DOHH2 (cell line): Measurements from ENCODE around the gene SEMA6A.

ENCODE experiments used
- H3F3A ChIP-seq: fragments of 200-600 bp; sonication (generic), shearing (Covaris generic); 2 replicates; pipeline ENCODE4 v1.6.0; 2016; ENCODE audit warnings: antibody characterized with exemption, mild to moderate bottlenecking; ENCODE audit not compliant: control insufficient read depth, insufficient read depth
- H3K27ac ChIP-seq: fragments of 200-600 bp; sonication (generic); 2 replicates; pipeline ENCODE4 v1.5.1; 2014; ENCODE audit warnings: low read depth, mild to moderate bottlenecking, low read length, moderate library complexity
- H3K27me3 ChIP-seq: fragments of 200-600 bp; sonication (generic); 2 replicates; pipeline ENCODE4 v1.6.1; 2014; ENCODE audit warnings: mild to moderate bottlenecking, low read length, mixed read lengths; ENCODE audit not compliant: control insufficient read depth
- H3K36me3 ChIP-seq: fragments of 200-600 bp; sonication (generic); 2 replicates; pipeline ENCODE4 v1.6.1; 2014; ENCODE audit warnings: mild to moderate bottlenecking, low read length, moderate library complexity, mixed read lengths; ENCODE audit not compliant: control insufficient read depth
- H3K4me1 ChIP-seq: fragments of 200-600 bp; sonication (generic); 2 replicates; pipeline ENCODE4 v1.6.1; 2014; ENCODE audit warnings: mild to moderate bottlenecking, low read length, mixed read lengths; ENCODE audit not compliant: control insufficient read depth
- H3K4me2 ChIP-seq: fragments of 200-600 bp; sonication (generic); 2 replicates; pipeline ENCODE4 v1.6.0; 2014; ENCODE audit warnings: mild to moderate bottlenecking, low read length, moderate library complexity
- H3K4me3 ChIP-seq: fragments of 200-600 bp; sonication (generic); 2 replicates; pipeline ENCODE4 v1.5.1; 2014; ENCODE audit warnings: mild to moderate bottlenecking, low read length, mixed read lengths
- H3K79me2 ChIP-seq: fragments of 200-600 bp; sonication (generic); 2 replicates; pipeline ENCODE4 v1.6.1; 2014; ENCODE audit warnings: mild to moderate bottlenecking, low read length, mixed read lengths; ENCODE audit not compliant: control insufficient read depth
- H3K9me2 ChIP-seq: fragments of 200-600 bp; sonication (generic); replicated peaks from 2 replicates; pipeline ENCODE4 v1.6.1; 2014; ENCODE audit warnings: mild to moderate bottlenecking, low read length, mixed read lengths; ENCODE audit not compliant: control insufficient read depth
- H3K9me3 ChIP-seq: fragments of 200-600 bp; sonication (generic); 2 replicates; pipeline ENCODE4 v1.6.1; 2014; ENCODE audit warnings: antibody characterized with exemption, low read length, mixed read lengths; ENCODE audit not compliant: control insufficient read depth, insufficient read depth
- H4K20me1 ChIP-seq: fragments of 200-600 bp; sonication (generic); 2 replicates; pipeline ENCODE4 v1.6.0; 2014; ENCODE audit warnings: low read depth, mild to moderate bottlenecking, antibody characterized with exemption, low read length, moderate library complexity; ENCODE audit not compliant: control insufficient read depth, insufficient read depth
- CTCF ChIP-seq: fragments of 200-600 bp; sonication (generic); IDR thresholded peaks from one replicate; pipeline ENCODE4 v1.5.1; 2014; ENCODE audit warnings: antibody characterized with exemption, mild to moderate bottlenecking, low read depth, low read length; ENCODE audit not compliant: poor library complexity, severe bottlenecking
- EZH2phosphoT487 ChIP-seq: fragments of 200-600 bp; sonication (generic); IDR thresholded peaks from 2 replicates; pipeline ENCODE4 v1.6.1; 2017; ENCODE audit warnings: borderline replicate concordance, mild to moderate bottlenecking, antibody characterized with exemption, low read length, moderate library complexity, mixed read lengths

SEMA6A gene

GRCh38 chr5:116494784-116495450, 79.7 kb downstream of the SEMA6A start:
- no peak overlapping the region for H3K27ac ChIP-seq
- no peaks in the 10 kb centered on the region for H3K27me3 ChIP-seq
- no peaks in the 10 kb centered on the region for H3K9me3 ChIP-seq
- H3K4me2 ChIP-seq, result no peak overlapping the region
- H3F3A ChIP-seq, result no peaks in the 10 kb centered on the region
- H3K79me2 ChIP-seq, result no peaks in the 10 kb centered on the region
- H3K36me3 ChIP-seq, result no peaks in the 10 kb centered on the region
- H3K4me1 ChIP-seq, result peaks cover 10% of the 10 kb centered on the region
- TF ChIP-seq EZH2phosphoT487 (no peak), CTCF (no peak)
- no peak overlapping the region for H3K4me3 ChIP-seq
- no peaks in the 10 kb centered on the region for H4K20me1 ChIP-seq
- H3K9me2 ChIP-seq, result no peaks in the 10 kb centered on the region

GRCh38 chr5:116492776-116493175, 81.8 kb downstream of the SEMA6A start:
- no peaks in the 10 kb centered on the region for H3K9me2 ChIP-seq
- no peaks in the 10 kb centered on the region for H3K36me3 ChIP-seq
- no peak overlapping the region for H3K4me2 ChIP-seq
- no peaks in the 10 kb centered on the region for H3K9me3 ChIP-seq
- H3K79me2 ChIP-seq, result no peaks in the 10 kb centered on the region
- no peak overlapping the region for H3K27ac ChIP-seq
- H3K4me1 ChIP-seq, result peaks cover 10% of the 10 kb centered on the region
- TF ChIP-seq EZH2phosphoT487 (no peak), CTCF (no peak)
- no peaks in the 10 kb centered on the region for H4K20me1 ChIP-seq
- no peaks in the 10 kb centered on the region for H3K27me3 ChIP-seq
- no peaks in the 10 kb centered on the region for H3F3A ChIP-seq
- H3K4me3 ChIP-seq, result no peak overlapping the region

- Histone ChIP-seq H3K36me3 (no peaks in the 10 kb centered on the region), H3K79me2 (no peaks in the 10 kb centered on the region), H3K4me2 (no peak overlapping the region), H3K27ac (no peak overlapping the region), H3K9me2 (no peaks in the 10 kb centered on the region), H3K27me3 (no peaks in the 10 kb centered on the region), H3K4me3 (no peak overlapping the region), H3K9me3 (no peaks in the 10 kb centered on the region), H4K20me1 (no peaks in the 10 kb centered on the region), H3K4me1 (peaks cover 10% of the 10 kb centered on the region), H3F3A (no peaks in the 10 kb centered on the region)
- no peak for TF ChIP-seq CTCF
- TF ChIP-seq EZH2phosphoT487, result no peak
These were observed 82.5 kb downstream of the SEMA6A start for GRCh38 chr5:116492016-116492623.
